ENCODE data around the gene ARL5A. TPM values are rescaled to one million over a fixed set of nuclear protein-coding genes. Genes with fewer than 3 reads are reported as not detected.
A peak's percentile ranks its signal among the peaks of the same experiment; 100 is the strongest.
"Not testable (repeated sequence)": the region's sequence is repeated elsewhere in the genome, so short reads cannot be mapped to it uniquely, and the experiment has no call there.

Gene ARL5A, protein sequence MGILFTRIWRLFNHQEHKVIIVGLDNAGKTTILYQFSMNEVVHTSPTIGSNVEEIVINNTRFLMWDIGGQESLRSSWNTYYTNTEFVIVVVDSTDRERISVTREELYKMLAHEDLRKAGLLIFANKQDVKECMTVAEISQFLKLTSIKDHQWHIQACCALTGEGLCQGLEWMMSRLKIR
- total RNA-seq: 10 to 100 TPM; 46.9 to 64.5 TPM

GRCh38 chr2:151828143-151828889 is at the start of gene ARL5A:
Gene ARL5A, minus strand, starts transcription at chr2:151828421. Its CDS starts 245 bp downstream, at chr2:151828176.
- peak within 1 kb of the TSS; percentile 93 to 96 for H3K27ac Mint-ChIP-seq
- H3K36me3 Mint-ChIP-seq: peaks cover 6 to 12% of the 10 kb centered on the region in 2 donors
- ATAC-seq: peak; percentile 97
- peaks cover 5 to 6% of the 10 kb centered on the region in 2 donors for H3K9me3 Mint-ChIP-seq
- DNase-seq (ENCODE audit: low spot score in 2 of 2): peak; percentile 95 to 97

- not testable (repeated sequence) for H3K9me3 Mint-ChIP-seq; ATAC-seq; DNase-seq (ENCODE audit: low spot score in 2 of 2); H3K27ac Mint-ChIP-seq; H3K36me3 Mint-ChIP-seq
Observed at GRCh38 chr2:151875631-151876030, 47.4 kb upstream of the ARL5A start.

- ATAC-seq (no peak), DNase-seq (ENCODE audit: low spot score in 2 of 2) (no peak)
- Mint-ChIP-seq H3K9me3 (no peaks in the 10 kb centered on the region), H3K36me3 (no peaks in the 10 kb centered on the region), H3K27ac (no peak overlapping the region)
Observed at GRCh38 chr2:151872463-151872862, 44.2 kb upstream of the ARL5A start.

DNA sequence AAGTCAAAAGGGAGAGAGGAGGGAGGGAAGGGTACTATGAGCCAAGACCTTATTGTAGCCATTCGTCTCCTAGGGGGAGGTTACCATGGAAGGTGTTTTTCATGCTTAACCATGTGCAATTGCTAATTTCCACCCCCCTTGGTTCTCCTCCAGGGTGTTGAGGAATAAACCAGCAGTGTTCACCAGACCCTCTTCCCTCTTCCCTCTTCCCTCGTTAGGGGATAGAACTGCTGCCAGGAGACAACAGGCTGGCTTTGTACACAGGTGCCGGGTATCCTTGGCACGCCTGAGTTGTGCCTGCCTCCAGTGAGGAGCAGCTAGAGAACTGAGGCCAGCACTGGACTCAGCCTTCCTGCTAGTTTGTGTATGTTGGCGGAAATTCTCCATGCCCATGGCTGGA is 41.1 kb upstream of the ARL5A start:
- Mint-ChIP-seq H3K36me3 (no peaks in the 10 kb centered on the region), H3K9me3 (no peaks in the 10 kb centered on the region), H3K27ac (no peak overlapping the region)
- DNase-seq (ENCODE audit: low spot score in 2 of 2) (no peak), ATAC-seq (no peak)

DNA sequence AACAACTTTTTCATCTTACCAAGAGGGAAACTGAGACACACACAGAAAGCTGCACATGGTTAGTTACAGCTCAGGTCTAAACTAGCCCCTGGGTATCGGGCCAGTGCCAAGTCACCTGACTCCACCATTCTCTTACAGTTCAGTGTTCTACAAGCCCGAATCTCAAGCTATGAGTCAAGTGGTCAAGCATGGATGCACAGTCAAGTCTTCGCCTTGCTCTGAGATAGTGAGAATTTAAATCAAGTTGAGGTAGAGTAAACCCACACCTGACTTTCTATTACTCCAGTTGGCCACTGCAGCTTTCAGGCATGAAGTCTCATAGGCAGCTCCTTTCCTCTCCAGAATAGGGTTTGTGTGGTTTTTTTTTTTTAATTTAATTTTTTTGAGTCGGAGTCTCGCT is 34.5 kb upstream of the ARL5A start:
- no peaks in the 10 kb centered on the region for H3K36me3 Mint-ChIP-seq
- ATAC-seq: no peak
- H3K27ac Mint-ChIP-seq: no peak overlapping the region
- no peaks in the 10 kb centered on the region for H3K9me3 Mint-ChIP-seq
- no peak for DNase-seq (ENCODE audit: low spot score in 2 of 2)

- no peaks in the 10 kb centered on the region for H3K36me3 Mint-ChIP-seq
- no peaks in the 10 kb centered on the region for H3K9me3 Mint-ChIP-seq
- H3K27ac Mint-ChIP-seq: no peak overlapping the region
- ATAC-seq (no peak), DNase-seq (ENCODE audit: low spot score in 2 of 2) (no peak)
Observed at GRCh38 chr2:151861174-151861573, 33.0 kb upstream of the ARL5A start.

GRCh38 chr2:151860613-151861146 is 32.5 kb upstream of the ARL5A start:
- no peaks in the 10 kb centered on the region for H3K9me3 Mint-ChIP-seq
- H3K27ac Mint-ChIP-seq: no peak overlapping the region
- DNase-seq (ENCODE audit: low spot score in 2 of 2): no peak
- no peaks in the 10 kb centered on the region for H3K36me3 Mint-ChIP-seq
- ATAC-seq: no peak

GRCh38 chr2:151860210-151860609 is 32.0 kb upstream of the ARL5A start:
- no peaks in the 10 kb centered on the region for H3K36me3 Mint-ChIP-seq
- DNase-seq (ENCODE audit: low spot score in 2 of 2) (no peak), ATAC-seq (peak in 1 of 2 donors; percentile 54)
- H3K9me3 Mint-ChIP-seq: no peaks in the 10 kb centered on the region
- H3K27ac Mint-ChIP-seq: no peak overlapping the region

- no peak for DNase-seq (ENCODE audit: low spot score in 2 of 2)
- ATAC-seq: no peak
- H3K27ac Mint-ChIP-seq: no peak overlapping the region
- no peaks in the 10 kb centered on the region for H3K9me3 Mint-ChIP-seq
- no peaks in the 10 kb centered on the region for H3K36me3 Mint-ChIP-seq
Observed at GRCh38 chr2:151857650-151858049, 29.4 kb upstream of the ARL5A start.

GRCh38 chr2:151855111-151855510 is 26.9 kb upstream of the ARL5A start:
- H3K27ac Mint-ChIP-seq: no peak overlapping the region
- no peak for ATAC-seq
- no peaks in the 10 kb centered on the region for H3K36me3 Mint-ChIP-seq
- no peak for DNase-seq (ENCODE audit: low spot score in 2 of 2)
- H3K9me3 Mint-ChIP-seq: no peaks in the 10 kb centered on the region

- no peaks in the 10 kb centered on the region for H3K9me3 Mint-ChIP-seq
- H3K36me3 Mint-ChIP-seq: no peaks in the 10 kb centered on the region
- H3K27ac Mint-ChIP-seq: peak overlapping the region in 1 of 2 donors; percentile 44
- ATAC-seq (no peak), DNase-seq (ENCODE audit: low spot score in 2 of 2) (no peak)
Observed at GRCh38 chr2:151853070-151853758, 25.0 kb upstream of the ARL5A start.

GRCh38 chr2:151852260-151853069 is 24.2 kb upstream of the ARL5A start:
- no peak for ATAC-seq
- Mint-ChIP-seq H3K36me3 (no peaks in the 10 kb centered on the region), H3K27ac (peak overlapping the region in 1 of 2 donors; percentile 44), H3K9me3 (no peaks in the 10 kb centered on the region)
- no peak for DNase-seq (ENCODE audit: low spot score in 2 of 2)

DNA sequence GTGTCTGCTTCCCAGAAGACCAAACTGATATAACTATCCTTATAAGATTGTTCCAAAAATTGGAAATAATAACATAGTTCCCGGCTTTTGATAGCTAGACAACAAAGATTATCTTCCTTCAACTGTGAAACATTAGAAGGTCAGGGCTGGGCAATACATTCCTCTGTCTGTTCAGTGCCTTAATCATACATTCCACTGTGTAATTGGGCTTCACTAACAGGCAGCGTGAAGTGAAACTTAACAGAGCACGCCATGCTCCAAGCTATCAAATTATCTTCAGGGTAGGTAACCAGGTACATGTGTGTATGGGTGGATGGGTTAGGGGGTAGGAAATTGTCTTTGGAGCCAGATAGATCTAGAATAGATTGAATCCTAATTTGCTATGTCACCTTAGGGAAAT is 23.5 kb upstream of the ARL5A start:
- Mint-ChIP-seq H3K36me3 (no peaks in the 10 kb centered on the region), H3K9me3 (no peaks in the 10 kb centered on the region), H3K27ac (no peak overlapping the region)
- no peak for ATAC-seq
- no peak for DNase-seq (ENCODE audit: low spot score in 2 of 2)

- no peak for DNase-seq (ENCODE audit: low spot score in 2 of 2)
- Mint-ChIP-seq H3K27ac (no peak overlapping the region), H3K9me3 (no peaks in the 10 kb centered on the region), H3K36me3 (no peaks in the 10 kb centered on the region)
- no peak for ATAC-seq
Observed at GRCh38 chr2:151849413-151850010, 21.3 kb upstream of the ARL5A start.

DNA sequence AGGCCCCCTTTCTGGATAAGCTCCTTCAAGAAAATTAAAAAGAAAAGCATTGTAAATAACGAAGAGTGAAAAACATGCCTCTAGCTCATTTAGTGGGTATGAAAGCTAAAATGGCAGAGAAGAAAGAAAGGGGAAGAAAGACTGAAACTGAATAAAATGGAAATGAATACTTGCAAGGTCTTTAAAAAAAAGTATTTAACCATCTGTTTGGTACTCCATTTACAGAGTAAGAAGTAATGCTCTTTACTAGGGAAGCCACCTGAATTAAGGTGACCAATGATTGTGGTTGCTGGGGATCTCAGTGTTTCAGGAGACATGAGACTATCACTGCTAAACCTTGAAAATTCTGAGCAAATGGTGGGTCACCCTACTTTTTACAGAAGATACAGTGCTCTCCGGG is 17.7 kb upstream of the ARL5A start:
- no peak for DNase-seq (ENCODE audit: low spot score in 2 of 2)

DNA sequence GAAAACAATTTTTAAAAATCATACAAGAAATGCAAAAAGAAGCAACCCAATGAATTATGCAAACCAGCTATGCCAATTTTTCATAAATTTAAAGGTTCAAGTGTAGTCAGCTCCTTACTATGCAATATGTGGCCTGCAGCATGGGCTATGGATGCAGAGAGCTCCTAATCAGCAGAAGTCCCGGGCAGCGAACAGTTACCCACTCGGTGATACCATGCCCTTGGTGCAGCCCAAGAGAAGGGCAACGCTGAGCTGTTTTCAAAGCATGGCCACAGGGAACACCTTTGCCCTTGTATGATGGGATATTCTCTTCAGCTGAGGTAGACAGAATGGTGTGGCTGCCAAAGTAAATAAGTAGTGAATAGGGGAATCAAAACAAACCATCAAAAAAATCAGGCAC is 17.3 kb upstream of the ARL5A start:
- no peak for ATAC-seq
- no peaks in the 10 kb centered on the region for H3K9me3 Mint-ChIP-seq
- H3K36me3 Mint-ChIP-seq: no peaks in the 10 kb centered on the region
- no peak for DNase-seq (ENCODE audit: low spot score in 2 of 2)
- H3K27ac Mint-ChIP-seq: no peak overlapping the region

More for the DNA sequence above, 17.7 kb upstream of the ARL5A start:
- H3K27ac Mint-ChIP-seq: no peak overlapping the region
- no peaks in the 10 kb centered on the region for H3K36me3 Mint-ChIP-seq
- ATAC-seq: no peak
- H3K9me3 Mint-ChIP-seq: no peaks in the 10 kb centered on the region
